GM10248 (cell line): ENCODE data around the gene HSP90AB1.

ENCODE experiments used
- CTCF ChIA-PET: fragments of 300-600 bp; sonication (Branson Sonifier 250); formaldehyde crosslinking; extraction: SDS; loops from one replicate; lab custom pipeline; 2021; ENCODE audit warnings: antibody characterized with exemption; lab: Yijun Ruan, JAX
- POLR2A ChIA-PET: fragments of 350-650 bp; sonication (Branson Sonifier 250); formaldehyde crosslinking; extraction: SDS; loops from one replicate; lab custom pipeline; 2020; ENCODE audit warnings: antibody characterized with exemption; lab: Yijun Ruan, JAX
- DNase-seq: peaks from one replicate; pipeline ENCODE4 v3.0.0; 2012; ENCODE audit errors: extremely low spot score
- TF ChIP-seq, protein P1 (sequence below): IDR thresholded peaks from 2 replicates; pipeline ENCODE4 v1.5.1; 2012; ENCODE audit warnings: mild to moderate bottlenecking, low read depth; ENCODE audit errors: extremely low read depth, missing control alignments, control extremely low read depth

Gene HSP90AB1

DNA sequence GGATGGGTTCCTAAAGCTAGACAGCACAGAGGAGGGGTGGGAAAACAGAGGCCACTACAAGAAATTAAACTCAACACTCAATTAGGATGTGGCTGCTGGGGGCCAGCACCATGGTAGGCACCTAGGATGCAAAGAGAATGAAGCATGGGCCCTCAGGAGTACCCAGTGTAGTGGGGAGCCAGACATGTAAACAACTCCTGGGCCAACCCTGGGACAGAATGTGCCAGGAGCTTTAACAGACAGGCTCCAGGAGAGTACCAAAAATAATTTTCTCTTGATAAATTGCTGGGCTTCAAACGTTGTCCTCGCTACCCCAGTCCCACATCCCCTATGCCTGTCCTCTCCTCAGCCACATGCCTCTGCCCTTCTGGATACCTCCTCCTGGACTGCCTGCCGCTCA is 25.0 kb downstream of the HSP90AB1 start:
- CTCF ChIA-PET: interaction anchor here (0.6 to 0.9 kb wide), 2 partner anchors 60 to 198 kb away, joined by 3 to 4 read pairs; no protein-coding TSS in a partner anchor
- TF ChIP-seq, protein P1, sequence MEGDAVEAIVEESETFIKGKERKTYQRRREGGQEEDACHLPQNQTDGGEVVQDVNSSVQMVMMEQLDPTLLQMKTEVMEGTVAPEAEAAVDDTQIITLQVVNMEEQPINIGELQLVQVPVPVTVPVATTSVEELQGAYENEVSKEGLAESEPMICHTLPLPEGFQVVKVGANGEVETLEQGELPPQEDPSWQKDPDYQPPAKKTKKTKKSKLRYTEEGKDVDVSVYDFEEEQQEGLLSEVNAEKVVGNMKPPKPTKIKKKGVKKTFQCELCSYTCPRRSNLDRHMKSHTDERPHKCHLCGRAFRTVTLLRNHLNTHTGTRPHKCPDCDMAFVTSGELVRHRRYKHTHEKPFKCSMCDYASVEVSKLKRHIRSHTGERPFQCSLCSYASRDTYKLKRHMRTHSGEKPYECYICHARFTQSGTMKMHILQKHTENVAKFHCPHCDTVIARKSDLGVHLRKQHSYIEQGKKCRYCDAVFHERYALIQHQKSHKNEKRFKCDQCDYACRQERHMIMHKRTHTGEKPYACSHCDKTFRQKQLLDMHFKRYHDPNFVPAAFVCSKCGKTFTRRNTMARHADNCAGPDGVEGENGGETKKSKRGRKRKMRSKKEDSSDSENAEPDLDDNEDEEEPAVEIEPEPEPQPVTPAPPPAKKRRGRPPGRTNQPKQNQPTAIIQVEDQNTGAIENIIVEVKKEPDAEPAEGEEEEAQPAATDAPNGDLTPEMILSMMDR: no peak
- DNase-seq: no peak
- POLR2A ChIA-PET: no interaction called here

DNA sequence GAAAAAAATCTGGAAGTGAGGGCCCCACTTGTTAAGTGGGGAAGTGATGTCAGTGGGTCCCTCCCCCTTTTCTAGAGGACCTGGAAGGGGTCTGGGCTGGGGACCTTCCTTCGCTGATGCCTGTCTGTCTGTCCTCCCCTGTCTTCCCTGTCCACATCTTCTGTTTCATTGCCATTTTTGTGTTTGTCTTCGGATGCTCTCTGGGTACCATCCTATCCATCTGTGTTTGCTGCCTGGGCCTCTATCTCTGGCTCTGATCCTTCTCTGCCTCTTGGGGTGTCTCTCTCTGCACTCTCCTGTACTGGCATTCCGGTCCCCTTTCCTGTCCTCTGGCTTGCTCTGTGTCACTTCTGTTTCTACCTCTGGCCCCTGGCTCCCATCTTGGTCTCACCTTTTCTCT is 25.6 kb downstream of the HSP90AB1 start:
- POLR2A ChIA-PET: no interaction called here
- DNase-seq: no peak
- CTCF ChIA-PET: interaction anchor here (0.9 kb wide), 1 partner anchor 59 kb away, joined by 4 read pairs; no protein-coding TSS in a partner anchor
- TF ChIP-seq, protein P1: no peak

DNA sequence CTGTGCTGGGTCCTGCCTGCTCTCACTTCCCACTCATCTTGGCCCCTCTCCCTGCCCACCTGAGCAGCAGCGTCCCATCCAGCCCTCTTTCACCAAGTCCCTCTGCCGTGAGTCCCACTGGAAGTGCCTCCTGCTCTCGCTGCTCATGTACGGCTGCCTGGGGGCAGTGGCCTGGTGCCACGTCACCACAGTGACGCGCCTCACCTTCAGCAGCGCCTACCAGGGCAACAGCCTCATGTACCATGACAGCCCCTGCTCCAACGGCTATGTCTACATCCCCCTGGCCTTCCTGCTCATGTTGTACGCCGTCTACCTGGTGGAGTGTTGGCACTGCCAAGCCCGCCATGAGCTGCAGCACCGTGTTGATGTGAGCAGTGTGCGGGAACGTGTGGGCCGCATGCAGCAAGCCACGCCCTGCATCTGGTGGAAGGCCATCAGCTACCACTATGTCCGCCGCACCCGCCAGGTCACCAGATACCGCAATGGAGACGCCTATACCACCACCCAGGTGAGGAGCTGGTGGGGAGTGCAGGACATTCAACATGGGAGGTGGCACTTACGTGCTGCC is 26.2 kb downstream of the HSP90AB1 start:
- ChIA-PET CTCF (no interaction called here), POLR2A (no interaction called here)
- TF ChIP-seq, protein P1: no peak
- no peak for DNase-seq

DNA sequence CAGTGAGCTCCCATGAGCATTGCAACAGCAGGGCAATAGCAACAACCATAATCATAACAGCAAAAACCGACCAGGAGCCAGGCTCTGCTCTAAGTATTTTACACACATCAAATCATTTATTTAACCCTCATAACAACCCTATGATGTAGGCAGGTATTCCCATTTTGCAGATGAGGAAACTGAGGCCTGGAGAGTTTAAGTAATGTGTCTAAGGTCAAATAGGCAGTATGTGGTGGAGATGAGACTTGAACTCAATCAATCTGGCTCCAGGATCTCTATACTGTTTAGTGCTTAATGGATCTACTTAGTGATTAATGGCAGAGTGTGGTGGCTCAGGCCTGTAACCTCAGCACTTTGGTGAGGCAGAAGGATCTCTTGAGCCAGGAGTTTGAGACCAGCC is 26.7 kb downstream of the HSP90AB1 start:
- POLR2A ChIA-PET: no interaction called here
- no peak for DNase-seq
- CTCF ChIA-PET: interaction anchor here (1.4 kb wide), 1 partner anchor 39 kb away, joined by 4 read pairs; the partner anchor contains the start of gene AARS2
- TF ChIP-seq, protein P1: no peak

DNA sequence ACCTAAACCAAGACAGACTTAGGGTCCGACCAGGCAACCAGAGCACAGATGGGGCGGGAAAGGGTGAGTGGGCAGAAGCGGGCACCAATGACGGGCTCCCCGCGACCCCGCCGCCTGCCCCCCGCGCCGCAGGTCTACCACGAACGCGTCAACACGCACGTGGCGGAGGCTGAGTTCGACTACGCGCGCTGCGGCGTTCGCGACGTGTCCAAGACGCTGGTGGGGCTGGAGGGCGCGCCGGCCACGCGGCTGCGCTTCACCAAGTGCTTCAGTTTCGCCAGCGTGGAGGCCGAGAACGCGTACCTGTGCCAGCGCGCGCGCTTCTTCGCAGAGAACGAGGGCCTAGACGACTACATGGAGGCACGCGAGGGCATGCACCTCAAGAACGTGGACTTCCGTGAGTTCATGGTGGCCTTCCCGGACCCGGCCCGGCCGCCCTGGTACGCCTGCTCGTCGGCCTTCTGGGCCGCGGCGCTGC is 28.4 kb downstream of the HSP90AB1 start:
- ChIA-PET POLR2A (no interaction called here), CTCF (interaction anchor here (0.7 to 1.4 kb wide), 4 partner anchors 9 to 63 kb away, joined by 3 to 4 read pairs (median 3); partner anchors contain the start of gene AARS2)
- no peak for DNase-seq
- TF ChIP-seq, protein P1: no peak

DNA sequence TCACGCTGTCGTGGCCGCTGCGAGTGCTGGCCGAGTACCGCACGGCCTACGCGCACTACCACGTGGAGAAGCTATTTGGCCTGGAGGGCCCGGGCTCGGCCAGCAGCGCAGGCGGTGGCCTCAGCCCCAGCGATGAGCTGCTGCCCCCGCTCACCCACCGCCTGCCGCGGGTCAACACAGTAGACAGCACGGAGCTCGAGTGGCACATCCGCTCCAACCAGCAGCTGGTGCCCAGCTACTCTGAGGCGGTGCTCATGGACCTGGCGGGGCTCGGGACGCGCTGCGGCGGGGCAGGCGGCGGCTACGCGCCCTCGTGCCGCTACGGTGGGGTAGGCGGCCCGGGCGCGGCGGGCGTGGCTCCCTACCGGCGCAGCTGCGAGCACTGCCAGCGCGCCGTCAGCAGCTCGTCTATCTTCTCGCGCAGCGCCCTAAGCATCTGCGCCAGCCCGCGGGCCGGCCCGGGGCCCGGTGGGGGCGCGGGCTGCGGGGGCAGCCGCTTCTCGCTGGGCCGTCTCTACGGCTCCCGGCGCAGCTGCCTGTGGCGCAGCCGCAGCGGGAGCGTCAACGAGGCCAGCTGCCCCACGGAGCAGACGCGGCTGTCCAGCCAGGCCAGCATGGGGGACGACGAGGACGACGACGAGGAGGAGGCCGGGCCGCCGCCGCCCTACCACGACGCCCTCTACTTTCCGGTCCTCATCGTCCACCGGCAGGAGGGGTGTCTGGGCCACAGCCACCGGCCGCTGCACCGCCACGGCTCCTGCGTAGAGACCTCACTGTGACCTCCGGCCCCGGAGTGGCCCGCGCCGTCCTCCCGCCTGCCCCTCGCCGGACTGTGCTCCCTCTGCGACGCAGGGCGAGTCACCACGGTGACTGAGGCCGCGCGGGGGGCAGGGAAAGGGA is 29.1 kb downstream of the HSP90AB1 start:
- TF ChIP-seq, protein P1: no peak
- POLR2A ChIA-PET: interaction anchor here (1.3 kb wide), 1 partner anchor 20 kb away, joined by 3 read pairs; no protein-coding TSS in a partner anchor
- CTCF ChIA-PET: interaction anchor here (0.7 to 3.1 kb wide), 4 partner anchors 8 to 62 kb away, joined by 3 to 19 read pairs (median 3); no protein-coding TSS in a partner anchor
- DNase-seq: no peak
